GM21723 (cell line): ENCODE measurements around the gene PFAS.

Source experiments
- ATAC-seq: cut with Tn5 transposase; IDR thresholded peaks from one replicate; pipeline ENCODE4 v1.9.1; 2021; ENCODE audit warnings: mild to moderate bottlenecking, moderate library complexity; ENCODE audit not compliant: unreplicated experiment

PFAS gene

DNA sequence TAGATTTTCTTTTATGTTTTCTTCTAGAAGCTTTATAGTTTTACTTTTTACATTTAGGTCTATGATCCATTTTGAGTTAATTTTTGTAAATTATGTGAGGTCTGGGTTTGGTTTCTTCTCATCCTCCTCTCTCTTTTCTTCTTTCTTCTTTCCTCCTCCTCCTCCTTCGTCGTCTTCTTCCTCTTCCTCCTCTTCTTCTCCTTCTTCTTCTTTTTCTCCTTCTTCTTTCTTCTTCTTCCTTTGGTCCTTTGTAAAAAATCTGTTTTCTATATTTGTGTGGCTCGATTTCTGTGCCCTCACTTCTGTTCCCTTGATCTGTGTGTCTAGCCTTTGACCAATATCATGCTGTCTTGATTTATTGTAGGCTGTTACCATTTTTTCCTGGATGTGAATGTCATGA, 51.1 kb downstream of the PFAS start:
- ATAC-seq = no peak

DNA sequence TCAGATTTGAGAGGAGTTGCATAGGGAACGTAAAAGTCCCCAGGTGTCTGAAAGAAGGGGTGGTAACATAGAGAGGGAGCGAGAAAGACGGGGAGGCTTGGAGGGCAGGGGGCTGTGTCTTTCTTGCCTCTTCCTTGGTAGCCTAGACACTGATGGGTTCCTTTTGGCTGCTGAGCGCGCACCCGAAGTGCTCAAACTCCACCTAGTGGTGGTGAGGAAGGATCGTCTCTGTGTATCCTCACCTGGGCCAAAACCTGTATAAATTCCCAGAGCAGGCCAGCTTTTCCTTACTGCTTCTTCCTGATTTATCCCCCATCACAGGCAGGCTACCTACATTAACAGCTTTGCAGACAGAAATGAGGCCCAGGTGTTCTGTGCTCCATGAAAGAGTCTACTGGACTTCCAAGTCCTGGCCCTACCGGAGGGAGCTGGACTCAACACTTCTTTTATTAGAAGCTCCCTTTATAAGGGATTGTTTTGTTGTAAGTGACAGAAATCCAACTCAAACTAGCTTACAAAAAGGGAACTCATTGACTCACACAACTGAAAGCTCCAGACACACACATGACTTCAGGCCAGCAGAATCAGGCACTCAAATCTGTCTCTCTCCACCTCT, 51.6 kb downstream of the PFAS start:
- ATAC-seq = peak; percentile 73

DNA sequence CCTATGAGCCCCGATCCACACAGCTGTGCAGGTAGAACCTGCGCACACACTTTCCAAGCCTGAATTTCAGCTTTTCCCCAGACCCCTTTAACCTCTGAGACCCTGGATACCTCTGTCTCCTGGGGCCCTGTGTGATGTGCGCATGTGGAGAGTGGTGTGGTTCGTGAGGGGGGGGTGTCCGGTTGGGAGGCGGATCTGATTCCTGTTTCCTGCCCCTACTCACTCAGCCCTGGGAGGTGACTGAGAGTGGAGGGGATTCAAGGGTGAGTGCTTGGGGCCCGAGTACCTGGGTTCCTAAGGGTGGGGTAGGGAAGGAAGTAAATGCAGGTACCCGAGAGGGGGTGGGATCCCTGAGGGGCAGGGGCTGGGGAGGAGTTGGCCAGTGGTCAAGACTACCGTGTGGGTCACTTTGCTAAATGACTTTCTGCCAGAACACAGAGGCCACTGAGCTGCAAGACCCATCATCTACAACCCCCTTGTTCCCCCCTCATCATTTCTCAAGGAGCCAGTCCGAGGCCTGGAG, 61.6 kb downstream of the PFAS start:
- no peak for ATAC-seq

DNA sequence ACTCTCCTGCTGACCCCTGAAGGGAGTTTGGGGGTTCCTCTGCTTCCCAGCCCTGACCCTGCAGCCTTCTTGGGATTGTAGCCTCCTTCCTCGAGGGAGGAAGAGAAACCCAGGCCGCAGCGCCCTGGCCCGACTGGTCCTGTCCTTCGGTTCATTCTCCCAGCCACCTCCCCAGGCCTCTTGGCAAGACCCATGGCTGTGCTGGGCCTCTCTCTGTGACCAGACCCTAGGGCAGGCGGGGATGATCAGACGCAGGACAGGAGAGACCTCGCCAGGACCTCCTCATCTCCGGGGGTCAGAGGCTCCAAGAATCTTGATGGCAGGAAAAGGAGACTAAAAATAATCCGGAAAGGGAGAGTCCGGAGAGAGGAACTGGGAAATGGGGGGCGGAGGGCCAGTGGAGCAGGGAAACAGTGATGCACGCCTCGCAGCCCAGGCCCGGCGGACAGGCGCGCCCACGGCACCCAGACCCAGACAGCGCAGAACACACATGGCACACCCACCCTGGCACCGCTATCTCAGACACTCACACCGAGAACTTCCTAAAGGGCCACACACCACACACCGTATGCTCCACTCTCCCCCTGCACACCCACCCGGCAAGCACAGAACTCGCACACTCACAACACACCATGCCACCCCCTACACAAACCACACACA, 62.2 kb downstream of the PFAS start:
- ATAC-seq = no peak

DNA sequence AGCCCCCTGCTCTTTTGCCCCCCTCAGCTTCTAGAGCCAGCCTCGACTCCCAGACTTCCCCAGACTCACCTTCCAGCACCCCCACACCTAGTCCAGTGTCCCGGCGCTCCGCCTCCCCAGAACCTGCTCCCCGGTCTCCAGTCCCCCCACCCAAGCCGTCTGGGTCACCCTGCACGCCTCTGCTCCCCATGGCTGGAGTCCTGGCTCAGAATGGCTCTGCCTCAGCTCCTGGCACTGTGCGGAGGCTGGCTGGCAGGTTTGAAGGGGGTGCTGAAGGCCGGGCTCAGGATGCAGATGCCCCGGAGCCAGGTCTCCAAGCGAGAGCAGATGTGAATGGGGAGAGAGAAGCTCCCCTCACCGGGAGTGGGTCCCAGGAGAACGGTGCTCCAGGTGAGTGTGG, 63.2 kb downstream of the PFAS start:
- ATAC-seq = no peak

DNA sequence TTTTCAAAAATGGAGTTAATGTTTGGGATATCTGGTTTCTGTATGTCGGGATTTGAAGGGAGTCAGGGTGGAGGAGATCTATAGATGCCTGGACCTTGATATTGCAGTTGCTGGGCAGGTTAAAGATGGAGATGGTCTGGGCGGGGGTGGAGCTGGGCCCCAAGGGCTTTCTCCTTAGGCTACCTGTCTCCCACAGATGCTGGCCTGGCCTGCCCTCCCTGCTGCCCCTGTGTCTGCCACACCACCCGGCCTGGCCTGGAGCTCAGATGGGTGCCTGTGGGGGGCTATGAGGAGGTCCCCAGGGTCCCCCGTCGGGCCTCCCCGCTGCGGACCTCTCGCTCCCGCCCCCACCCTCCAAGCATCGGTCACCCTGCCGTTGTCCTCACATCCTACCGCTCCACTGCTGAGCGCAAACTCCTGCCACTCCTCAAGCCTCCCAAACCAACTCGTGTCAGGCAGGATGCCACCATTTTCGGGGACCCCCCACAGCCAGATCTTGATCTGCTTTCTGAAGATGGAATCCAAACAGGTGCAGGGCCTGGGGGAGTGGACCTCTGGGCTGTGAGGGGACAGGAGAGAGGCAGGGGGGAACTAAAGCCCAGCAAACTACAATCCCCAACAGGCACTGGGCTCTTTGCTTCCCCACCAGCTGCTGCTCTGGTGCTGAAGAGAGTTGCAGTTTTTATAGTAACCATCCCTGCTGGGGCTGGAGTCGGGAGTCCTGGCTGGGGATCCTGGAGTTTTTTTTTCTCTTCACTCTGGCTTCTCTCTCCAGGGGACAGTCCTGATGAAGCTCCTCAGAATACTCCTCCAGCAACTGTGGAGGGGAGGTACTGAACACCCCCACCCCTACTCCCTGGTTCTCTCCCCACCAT, 63.9 kb downstream of the PFAS start:
- ATAC-seq = no peak

DNA sequence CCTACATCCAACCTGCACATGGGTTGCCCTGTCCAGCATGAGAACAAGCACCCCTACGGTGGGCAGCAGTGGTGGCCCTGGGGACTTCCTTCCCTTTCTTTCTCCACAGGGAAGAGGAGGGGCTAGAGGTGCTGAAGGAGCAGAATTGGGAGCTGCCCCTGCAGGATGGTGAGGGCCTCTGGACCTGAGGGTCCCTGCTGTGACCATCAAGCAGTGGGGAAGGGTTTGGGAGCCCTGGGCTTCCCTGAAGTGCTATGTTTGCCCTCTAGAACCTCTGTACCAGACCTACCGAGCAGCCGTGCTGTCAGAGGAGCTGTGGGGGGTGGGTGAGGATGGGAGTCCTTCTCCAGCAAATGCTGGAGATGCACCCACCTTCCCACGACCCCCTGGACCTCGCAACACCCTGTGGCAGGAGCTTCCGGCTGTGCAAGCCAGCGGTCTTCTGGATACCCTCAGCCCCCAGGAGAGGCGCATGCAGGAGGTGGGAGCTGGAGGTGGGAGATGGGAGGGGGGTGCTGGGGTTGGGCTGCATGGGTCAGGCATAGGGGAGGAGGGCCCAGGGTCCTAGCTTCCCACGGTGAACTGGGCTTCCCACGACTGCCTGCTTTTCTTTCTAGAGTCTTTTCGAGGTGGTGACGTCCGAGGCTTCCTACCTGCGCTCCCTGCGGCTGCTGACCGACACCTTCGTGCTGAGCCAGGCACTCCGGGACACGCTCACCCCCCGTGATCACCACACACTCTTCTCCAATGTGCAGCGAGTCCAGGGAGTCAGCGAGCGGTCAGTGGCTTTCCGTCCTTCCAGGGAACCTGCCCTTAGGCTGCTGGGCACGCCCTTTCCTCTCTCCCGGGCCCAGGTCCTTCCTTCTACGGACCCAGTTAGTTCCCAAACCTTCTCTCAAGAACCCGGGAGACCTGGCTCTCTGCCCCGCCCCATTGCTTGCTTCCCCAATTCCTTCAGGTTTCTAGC, 66.0 kb downstream of the PFAS start:
- ATAC-seq = no peak

DNA sequence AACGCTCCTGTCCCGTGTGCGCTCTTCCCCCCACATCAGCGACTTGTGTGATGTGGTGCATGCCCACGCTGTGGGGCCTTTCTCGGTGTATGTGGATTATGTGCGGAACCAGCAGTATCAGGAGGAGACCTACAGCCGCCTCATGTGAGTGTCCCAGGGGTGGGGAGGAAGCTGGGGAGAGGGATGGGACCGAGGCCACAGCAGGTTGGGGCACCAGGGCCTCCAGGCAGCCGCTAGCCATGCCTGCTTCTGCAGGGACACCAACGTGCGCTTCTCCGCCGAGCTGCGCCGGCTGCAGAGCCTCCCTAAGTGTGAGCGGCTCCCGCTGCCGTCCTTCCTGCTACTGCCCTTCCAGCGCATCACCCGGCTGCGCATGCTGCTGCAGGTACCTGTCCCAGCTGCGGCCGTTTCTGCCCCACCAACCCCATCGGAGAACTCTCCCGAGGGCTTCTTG, 66.7 kb downstream of the PFAS start:
- no peak for ATAC-seq

DNA sequence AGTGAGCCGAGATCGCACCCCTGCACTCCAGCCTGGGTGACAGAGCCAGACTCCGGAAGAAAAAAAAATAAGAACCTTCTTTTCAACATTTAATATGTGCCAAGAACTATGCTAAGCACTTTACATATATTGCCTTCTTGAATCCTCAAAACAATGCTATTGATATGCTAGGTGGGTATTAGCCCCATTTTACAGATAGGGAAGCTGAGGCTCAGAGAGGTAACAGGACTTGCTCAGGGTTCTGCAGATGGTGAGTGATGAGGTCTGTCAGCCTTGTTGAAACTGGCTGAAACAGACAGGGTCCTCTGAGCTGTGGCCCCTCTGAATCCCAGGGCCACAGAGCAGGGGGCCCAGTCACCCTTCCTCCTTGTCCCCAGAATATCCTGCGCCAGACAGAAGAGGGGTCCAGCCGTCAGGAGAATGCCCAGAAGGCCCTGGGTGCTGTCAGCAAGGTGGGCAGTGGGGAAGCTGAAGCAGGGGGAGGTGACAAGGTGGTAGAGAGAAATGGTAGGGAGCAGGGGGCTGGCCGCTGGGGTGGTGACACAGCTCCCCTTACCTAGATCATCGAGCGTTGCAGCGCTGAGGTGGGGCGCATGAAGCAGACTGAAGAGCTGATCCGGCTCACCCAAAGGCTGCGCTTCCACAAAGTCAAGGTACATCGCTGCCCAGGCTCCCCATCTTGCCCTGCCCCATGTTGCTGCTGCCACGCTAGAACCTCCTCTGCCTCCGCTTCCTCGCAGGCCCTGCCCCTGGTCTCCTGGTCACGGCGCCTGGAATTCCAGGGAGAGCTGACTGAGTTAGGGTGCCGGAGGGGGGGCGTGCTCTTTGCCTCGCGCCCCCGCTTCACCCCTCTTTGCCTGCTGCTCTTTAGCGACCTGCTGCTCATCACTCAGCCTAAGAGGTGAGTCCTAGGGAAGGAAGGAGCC, 69.2 kb downstream of the PFAS start:
- ATAC-seq = no peak
